Measurements from ENCODE around the gene MRPL22.
"Not testable (repeated sequence)": the region's sequence is repeated elsewhere in the genome, so short reads cannot be mapped to it uniquely, and the experiment has no call there.

The MRPL22 gene

GRCh38 chr5:154940772-154941620, at the start of gene MRPL22:
MRPL22 (plus strand) TSS chr5:154941073; CDS start chr5:154941111, 38 bp downstream.
- DNase-seq: peak; percentile 62

GRCh38 chr5:154892369-154892771, 48.5 kb upstream of the MRPL22 start:
- DNase-seq: no peak

GRCh38 chr5:154893381-154893780, 47.5 kb upstream of the MRPL22 start:
- DNase-seq: no peak

GRCh38 chr5:154895606-154896561, 45.0 kb upstream of the MRPL22 start:
- peak; percentile 22 for DNase-seq

- DNase-seq: no peak
Observed at GRCh38 chr5:154896562-154897165, 44.2 kb upstream of the MRPL22 start.

GRCh38 chr5:154898210-154898609, 42.7 kb upstream of the MRPL22 start:
- DNase-seq: no peak

GRCh38 chr5:154899151-154899816, 41.6 kb upstream of the MRPL22 start:
- no peak for DNase-seq

GRCh38 chr5:154900066-154900465, 40.8 kb upstream of the MRPL22 start:
- no peak for DNase-seq

GRCh38 chr5:154901276-154901675, 39.6 kb upstream of the MRPL22 start:
- no peak for DNase-seq

- no peak for DNase-seq
Observed at GRCh38 chr5:154901913-154902312, 39.0 kb upstream of the MRPL22 start.

- DNase-seq: not testable (repeated sequence)
Observed at GRCh38 chr5:154905601-154906000, 35.3 kb upstream of the MRPL22 start.

- DNase-seq: no peak
Observed at GRCh38 chr5:154916874-154917273, 24.0 kb upstream of the MRPL22 start.

GRCh38 chr5:154917757-154918156, 23.1 kb upstream of the MRPL22 start:
- DNase-seq: no peak

- no peak for DNase-seq
Observed at GRCh38 chr5:154923441-154924430, 17.1 kb upstream of the MRPL22 start.

- DNase-seq: no peak
Observed at GRCh38 chr5:154933537-154933936, 7.3 kb upstream of the MRPL22 start.

GRCh38 chr5:154934881-154935280, 6.0 kb upstream of the MRPL22 start:
- no peak for DNase-seq

- no peak for DNase-seq
Observed at GRCh38 chr5:154937186-154937717, 3.6 kb upstream of the MRPL22 start.

GRCh38 chr5:154937718-154938466, 3.0 kb upstream of the MRPL22 start, which contains the start of gene GEMIN5:
GEMIN5 (minus strand) TSS chr5:154938211; CDS start chr5:154938133, 78 bp downstream.
- peak; percentile 21 for DNase-seq

GRCh38 chr5:154939387-154939786, 1.5 kb upstream of the MRPL22 start:
- not testable (repeated sequence) for DNase-seq

GRCh38 chr5:154940375-154940771, 500 bp upstream of the MRPL22 start:
- no peak for DNase-seq

All from DMS153 (cell line).